IPS-NIHi11 (cell line): ENCODE data around the gene MBD5.
A peak's percentile ranks its signal among the peaks of the same experiment; 100 is the strongest.

Source experiments
- DNase-seq: peaks from one replicate; pipeline ENCODE4 v3.0.0; 2012; ENCODE audit warnings: mixed read lengths, low spot score

MBD5 gene

DNA sequence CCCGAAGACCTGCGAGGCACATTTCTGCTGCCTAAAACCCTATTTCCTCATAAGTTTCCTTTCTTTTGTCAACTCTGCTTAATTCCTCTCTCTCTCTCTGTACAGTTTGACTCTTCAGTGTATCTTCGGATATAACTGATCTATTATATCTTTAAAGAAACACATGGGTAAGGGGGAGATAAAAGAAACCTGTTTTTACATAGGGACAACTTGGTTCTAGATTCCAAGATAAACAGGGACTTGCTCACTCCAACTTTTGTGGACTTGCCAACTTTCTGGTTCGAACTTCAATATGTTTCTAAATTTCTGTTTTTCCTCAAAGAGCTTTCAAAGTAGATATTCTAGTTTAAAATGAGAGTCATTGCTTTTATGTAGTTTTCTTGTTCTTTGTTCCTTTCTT is 441.0 kb downstream of the MBD5 start:
- DNase-seq, result no peak

DNA sequence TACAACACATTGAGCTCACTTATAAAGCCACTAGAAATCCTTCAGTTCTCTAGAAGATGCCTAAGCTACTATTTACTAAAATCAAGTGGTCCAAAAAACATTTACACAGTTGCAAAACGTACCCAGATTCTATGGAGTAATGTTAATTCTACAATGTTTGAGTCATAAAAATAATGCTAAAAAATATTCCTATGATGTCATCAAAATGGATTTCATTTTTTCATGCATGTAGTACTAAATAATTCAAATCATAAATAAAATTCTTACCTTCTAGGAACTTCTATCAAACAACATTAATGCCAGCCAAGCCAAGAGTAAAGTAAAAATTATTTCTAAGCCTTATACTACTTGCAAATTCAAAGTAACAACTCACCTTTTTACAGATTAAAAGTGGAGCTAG is 454.7 kb downstream of the MBD5 start:
- no peak for DNase-seq

DNA sequence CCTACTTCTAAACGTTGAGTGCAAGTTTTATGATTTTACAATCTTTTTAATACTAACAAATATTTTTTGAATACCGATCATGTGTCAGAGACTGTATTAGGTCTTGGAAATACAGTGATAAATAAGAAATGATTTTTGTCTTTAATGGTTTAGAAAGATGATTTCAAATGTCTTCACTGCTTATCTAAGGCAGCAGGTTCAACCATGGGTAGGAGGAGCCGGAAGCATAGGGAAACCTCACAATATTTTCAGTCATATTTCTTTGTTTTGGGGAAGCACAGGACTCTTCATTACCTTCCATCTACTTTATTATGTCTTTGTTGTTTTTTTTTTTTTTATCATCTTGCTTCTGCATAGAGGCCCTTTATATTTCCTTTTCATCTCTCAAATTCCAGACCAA is 458.5 kb downstream of the MBD5 start:
- DNase-seq, result no peak

DNA sequence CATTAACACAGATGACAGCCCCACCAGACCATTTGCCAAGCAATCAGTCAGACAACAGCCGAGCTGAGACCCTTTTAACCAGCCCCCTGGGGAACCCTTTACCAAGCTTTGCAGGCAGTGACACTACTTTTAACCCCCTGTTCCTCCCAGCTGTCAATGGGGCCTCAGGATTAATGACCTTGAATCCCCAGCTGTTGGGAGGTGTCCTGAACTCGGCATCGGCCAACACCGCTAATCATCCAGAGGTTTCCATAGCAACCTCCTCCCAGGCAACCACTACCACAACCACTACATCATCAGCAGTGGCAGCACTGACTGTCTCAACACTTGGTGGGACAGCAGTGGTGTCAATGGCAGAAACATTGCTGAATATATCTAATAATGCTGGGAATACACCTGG is 462.8 kb downstream of the MBD5 start:
- no peak for DNase-seq

DNA sequence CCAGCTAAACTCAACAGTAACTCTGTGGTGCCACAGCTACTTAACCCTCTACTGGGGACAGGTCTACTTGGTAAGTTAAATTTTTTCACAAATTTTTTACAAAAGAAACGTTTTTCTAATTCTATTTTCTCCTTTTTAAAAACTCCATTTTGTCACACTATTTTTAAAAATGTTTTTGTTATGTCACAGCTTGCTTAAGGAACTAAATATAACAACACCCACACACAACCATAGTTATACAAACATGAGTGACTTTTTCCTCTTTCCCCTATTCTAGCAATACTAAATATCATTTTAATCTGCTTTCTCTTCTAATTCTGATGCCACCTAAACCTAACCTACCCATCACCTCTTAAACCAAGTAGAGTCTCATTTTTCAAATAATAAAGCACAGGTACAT is 463.2 kb downstream of the MBD5 start:
- DNase-seq, result no peak

DNA sequence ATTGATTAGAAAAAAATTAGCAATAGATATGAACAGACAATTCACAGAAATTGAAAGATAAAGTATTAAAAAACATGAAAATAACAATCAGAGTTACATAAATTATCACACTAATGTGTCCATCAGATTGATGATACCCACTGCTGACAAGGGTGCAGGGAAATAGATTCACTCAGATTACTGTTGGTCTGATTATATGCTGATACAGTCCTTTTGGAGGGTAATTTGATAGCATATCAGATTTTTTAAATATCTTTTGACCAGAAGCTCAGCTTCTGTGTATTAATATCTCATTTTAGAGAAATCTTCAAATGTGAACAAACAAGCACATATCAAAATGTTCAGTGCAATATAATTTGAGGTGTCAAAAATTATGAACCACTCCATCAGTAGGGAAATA is 465.8 kb downstream of the MBD5 start:
- DNase-seq, result no peak

DNA sequence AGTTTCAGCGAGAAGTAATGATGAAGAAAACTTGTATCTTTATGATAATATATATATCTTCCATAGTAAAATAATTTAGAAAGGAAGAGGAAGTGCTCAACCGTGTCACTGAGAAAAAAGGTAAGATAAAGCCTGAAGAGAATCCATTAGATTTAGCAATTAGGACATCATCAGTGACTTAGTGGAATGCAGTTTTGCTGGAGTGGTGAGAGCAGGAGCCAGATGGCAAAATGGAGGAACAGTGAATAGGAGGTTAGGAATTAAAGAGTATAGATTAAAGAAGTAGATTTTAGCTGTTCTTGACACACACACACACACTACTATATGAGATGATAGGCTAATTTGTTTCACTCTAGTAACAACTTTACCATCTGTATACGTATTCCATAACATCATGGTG is 466.5 kb downstream of the MBD5 start:
- no peak for DNase-seq

DNA sequence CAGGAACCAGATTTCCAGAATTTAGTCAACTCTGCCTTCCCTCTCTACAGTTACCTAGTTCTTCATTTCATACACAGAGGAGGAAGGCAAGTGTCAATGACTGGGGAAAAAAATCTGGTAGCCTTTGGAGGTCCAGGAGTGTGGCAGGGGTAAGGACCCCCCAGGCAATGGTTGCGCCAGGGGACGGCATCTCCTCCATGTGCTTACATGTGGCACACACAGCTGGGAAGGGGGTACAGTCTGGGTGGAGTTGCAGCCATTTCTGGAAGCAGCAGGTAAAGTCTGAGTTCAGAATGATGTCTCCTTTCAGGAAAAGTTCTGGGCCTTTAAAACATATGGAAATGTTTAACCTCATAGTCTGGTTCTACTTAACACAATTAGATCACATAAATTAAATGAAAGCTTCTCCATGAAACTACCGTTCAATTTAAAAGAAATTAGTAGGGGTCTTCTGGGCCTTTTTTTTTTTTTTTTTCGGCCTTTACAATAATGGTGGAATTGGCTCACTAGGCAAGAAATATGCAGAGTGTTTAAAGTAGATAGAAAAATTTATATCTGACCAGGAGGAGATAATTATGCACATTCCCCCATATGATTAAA is 470.0 kb downstream of the MBD5 start:
- no peak for DNase-seq

DNA sequence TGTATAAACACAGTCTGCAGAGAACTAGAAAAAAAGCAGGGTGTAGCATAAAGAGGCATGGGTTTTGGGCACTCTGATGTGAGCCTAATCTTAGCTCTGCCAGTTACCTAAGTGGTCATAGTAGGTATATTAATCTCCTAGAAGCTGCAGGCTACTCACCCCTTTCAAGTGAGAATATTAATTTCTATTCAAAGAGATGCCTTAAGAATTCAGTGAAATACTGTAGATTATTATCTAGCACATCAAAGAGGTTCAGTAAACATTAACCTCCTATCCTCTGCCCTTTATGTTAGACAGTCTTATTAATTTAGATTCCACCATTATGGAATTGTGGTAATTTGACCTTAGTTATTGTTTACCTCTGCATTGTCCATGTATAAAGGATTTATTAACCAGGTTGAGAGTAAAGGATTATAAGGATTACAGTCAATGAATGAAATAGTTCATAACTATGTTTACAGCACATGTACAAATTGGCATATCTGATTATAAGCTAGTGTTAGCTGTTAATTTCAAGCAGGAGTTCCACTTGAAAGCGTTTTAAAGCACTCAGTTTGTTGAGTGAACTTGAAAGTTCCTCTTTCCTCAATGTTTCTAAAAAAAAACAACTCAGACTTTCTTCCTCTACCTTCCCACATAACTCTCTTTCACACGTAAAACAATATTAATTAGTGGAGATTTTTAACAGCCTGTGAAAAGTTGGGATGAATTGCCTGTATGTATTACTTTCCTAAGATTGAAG is 473.1 kb downstream of the MBD5 start:
- DNase-seq, result no peak

DNA sequence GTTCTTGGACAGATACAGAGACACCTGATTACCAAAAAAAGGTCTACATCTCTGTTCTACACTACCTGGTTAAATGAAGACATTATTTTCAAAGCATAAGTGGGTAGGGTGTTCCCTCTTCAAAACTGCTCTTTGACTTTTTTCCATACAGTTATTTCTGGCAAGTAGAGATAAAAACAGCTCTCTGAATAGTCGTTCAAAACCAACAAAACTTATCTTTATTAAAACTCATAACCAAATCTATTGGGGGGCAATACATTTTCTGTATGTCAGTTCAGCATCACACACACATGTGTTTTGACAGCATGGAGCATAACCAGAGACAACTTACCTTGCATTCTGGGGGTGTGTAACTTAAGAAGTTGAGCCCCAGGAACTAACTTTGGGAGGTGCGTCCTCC is 474.7 kb downstream of the MBD5 start:
- no peak for DNase-seq

DNA sequence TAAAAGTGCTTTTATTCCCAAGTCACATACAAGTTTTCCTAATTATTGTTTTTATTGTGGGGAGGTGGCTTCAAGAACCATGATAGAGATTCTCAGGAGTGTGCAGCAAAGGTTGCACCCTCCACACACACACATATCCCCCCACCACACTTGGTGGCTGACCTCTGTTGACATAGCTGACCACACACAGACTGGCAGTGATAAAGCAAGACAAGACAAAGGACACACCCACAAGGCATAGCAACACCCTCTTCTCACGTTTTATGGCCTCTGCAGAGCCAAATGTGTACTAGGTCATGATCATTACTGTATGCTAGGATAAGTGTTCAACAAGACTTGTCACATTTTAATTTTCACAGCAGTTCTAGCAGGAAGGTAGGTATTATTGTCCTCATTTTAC is 480.7 kb downstream of the MBD5 start:
- DNase-seq, result peak; percentile 13

DNA sequence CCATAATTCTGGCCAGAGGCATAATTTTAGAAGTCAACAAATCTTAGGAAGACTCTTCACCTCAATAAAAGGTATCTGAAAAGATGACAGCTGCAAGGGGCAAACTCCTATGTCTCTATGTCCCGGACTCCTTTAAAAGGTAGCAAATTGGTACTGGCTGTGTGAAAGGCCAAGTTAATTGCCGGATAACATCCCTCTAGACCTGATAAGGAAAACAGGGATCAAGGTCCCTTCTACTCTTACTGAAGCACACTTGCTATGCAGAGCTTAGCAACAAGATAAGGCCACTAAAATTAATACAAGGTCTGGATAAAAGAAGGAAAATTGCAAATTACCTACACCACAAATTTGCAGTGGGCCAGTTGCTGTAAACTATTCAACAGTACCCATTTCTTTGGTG is 482.6 kb downstream of the MBD5 start:
- no peak for DNase-seq

DNA sequence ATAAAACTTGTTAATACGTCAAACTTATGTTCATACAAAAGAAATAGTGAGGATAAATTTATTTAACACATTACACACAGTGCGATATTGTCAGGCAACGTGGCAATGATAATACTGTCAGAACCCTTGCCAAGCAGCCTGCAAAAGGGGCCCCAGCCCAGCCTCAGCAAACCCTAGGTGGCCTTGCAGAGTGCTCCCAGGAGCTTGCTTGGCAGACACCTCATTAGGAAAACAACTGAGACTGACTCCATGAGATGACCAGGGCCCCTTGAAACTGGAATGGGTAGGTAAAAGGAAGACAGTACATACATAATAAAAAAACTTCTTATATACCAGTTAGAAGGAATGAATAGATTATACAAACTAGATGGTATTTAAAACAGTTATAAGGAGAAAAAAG is 487.1 kb downstream of the MBD5 start:
- peak; percentile 38 for DNase-seq

DNA sequence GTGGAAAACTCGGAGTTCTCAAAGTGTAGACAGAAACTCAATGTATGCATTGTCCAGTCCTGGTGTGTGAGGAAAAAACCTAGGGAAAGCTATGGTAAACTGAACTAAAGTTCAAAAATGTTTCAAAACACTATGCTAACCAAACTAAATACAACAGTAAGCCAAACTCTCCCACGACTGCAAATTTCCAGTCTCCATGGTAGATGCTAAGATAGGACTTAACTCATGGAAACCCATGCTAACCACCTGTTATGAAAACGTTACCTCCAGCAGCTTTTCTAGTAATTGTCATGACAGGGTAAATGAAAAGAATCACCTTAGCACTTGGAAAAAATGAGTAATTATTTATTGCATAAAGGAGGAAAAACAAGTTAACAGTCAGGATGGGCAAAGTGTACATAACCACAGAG is 488.0 kb downstream of the MBD5 start:
- no peak for DNase-seq

DNA sequence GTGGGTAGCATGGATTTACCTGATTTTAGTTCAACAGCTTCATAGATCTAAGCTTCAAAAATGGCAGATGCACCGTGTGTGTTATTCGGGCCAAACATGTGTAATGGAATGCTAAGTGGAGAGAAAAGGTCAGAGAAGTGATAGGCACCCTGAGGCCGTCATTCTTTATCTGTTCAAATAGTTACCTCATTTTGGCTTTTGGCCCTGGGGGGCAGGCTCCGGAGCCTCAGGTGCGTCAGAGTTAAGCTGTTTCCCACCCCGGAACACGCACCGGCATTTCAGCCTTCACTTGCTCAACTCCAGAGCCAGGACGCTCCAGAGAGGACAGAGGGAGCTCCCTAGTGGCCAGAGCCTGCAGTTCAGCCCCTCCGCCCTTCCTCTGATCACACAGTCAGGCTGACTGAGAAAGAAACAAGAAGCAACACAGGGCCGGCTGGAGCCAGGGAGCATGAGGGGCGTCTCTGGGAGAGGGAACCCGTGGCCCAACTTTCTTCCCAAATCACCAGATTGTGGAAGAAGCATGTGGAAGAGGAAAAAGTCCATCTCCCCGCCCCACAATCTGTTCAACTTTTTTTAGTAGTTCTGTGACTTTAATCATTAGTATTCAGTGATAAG is 488.5 kb downstream of the MBD5 start:
- peak; percentile 85 for DNase-seq

DNA sequence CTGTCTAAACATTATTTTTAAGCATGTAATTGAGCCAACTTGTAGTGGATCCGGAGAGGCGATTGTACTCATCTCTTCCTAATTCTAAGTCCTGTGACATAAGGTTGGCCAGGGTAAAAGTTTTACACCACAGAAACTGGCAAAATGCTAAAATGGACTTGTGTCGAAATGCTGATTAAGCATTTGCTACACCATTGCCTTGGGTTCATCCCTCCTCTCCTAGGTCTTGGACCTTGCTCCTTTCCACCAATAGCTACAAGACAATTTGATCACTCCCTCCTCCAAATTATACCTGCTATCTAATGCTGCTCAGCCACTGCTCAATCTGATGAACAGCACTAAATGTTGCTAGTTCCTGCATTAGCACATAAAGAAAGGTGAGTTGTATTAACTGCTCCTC is 491.0 kb downstream of the MBD5 start:
- no peak for DNase-seq

DNA sequence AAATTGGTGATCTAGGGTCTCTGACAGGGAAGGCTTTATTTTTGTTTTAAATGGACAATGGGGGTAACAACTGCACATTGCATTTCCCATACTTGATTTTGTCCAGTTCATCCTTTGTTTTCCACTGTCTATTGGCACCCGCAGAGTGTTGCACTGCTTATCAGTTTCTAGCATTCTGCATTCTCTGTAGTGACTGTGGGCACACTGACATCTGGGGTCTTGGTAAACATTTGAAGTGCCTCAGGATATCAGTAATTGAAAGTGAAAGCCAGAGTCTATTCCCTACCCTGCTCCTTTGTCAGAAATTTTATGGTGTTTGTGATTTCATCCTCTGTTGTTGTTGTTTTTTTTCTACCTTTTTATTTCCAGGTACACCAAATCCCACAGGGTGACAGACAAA is 491.6 kb downstream of the MBD5 start:
- no peak for DNase-seq

DNA sequence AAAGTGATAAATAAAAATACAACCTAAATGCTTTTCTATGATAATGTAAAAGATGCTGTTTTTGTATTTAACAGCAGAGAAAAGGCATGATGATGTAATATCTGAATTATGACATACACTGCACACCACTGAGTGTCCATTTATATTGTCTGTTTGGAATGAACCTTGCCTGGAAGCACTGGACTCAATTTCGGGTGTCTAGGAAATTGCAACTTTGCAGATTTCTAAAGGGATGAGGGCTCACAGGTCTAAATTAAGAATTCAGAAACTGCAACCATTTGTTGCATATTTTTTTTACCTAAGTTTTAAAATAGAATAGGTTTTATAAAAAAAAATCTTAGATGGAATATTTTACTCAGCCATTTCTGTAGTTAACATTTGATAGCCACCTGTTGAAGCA is 492.5 kb downstream of the MBD5 start:
- no peak for DNase-seq

DNA sequence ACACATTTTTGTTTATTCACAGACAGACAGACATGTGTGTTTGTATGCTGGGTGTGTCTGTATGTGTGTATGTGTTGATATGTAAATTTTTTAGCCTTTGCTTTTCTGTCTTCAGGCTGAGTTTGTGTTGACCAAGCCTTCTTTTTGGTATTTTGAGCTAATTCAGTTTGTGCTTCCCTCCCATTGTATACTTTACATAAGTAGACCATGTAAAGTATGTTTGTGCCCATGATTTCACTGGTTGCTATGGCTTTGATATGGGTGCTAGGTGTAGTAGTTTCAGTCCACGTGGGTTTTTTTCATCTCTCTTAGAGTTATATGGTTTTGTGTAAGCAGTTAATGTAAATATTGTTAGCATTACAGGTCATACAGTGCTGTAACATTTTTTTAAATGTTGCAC is 494.2 kb downstream of the MBD5 start:
- DNase-seq, result no peak

DNA sequence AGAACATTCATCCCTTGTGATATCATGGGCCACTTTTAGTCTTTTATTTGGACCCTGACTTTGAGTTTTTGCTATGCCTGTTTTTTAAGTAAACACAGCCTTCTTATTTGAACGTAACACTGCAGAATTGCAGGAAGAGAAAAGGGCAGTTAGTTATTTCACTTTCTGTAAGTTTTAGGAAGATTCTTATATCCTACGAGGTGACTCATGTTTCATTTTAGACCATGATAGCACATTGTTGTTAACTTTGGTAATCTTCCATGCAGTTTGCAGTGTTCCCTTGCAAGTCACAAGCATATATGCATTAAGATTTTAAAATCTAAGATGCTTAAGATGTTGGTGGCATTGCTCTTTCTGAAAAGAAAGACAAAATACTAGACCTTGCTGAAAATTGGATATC is 495.1 kb downstream of the MBD5 start:
- DNase-seq, result no peak

DNA sequence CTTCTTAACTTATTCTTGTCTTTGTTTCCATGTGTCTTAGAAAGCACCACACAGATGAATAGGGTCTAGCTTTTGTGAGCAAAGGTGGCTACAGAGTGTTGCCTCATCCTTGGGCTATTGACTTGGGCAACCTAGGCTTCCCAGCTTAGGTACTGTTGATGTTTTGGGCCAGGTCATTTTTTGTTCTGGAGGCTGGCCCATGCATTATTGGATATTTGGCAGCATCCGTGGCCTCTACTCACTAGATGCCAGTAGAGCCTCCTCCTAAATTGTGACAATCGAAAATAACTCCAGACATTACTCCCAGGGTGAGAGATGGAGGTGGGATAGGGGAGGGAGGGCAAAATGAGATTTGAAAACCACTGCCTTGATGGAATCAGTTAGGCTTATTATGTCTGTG is 496.4 kb downstream of the MBD5 start:
- DNase-seq, result no peak

DNA sequence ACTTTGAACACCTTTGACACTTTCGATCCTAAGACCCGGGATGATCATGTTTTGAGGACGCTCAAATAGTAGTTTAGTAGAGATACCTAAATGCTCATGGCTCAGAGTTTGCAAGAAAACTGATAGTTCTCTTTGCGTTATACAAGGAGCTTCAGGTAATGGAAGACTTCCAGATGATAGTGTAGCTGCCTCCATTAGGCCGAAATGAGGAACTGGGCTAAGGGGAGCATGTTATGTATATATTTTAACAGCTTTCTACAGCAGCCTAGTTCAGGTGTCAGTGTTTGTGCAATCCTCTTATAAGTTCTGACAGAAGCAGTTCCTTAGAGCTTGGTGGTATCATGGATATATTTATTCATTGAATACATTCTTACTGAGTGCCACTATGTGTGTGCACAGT is 496.9 kb downstream of the MBD5 start:
- DNase-seq, result no peak

DNA sequence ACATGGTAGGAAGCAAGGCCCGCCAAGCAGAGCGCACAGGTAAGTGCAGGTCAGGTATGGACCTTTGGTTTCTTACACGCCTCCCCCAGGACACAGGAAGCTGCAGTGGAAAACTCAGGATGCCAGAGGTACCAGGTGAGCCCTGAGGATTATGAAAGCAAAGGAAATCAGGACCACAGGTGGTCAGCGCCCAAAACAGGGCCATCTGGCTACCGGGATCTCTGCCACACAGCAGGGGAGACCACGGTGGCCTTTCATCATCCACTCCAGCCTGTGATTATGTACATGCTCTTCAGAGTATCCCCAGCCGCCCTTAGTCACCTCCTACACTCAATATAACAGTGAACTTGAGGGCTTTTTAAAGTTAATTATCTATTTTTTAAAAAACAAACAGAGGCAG is 498.1 kb downstream of the MBD5 start:
- no peak for DNase-seq

DNA sequence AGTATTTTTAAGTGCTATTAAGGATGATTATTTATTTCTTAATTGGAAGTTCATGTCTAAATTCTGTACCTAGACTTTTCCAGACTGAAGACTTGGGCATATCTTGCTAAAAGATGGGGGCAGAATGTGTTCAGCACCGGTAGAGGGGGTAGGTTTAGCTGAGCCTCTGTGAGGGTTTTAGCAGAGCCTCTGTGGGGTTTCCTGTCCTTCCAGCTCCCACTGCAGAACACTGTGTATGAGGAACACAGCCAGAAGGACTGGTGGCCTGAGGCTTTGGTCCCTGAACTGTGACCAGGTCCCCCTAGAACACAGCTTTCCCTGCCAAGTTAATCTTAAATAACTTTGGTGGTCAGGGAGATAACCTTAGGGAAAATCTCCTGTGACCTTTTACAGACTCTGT is 500.3 kb downstream of the MBD5 start:
- DNase-seq, result no peak
